WTC11 (cell line): ENCODE results near the gene GRB10. TPM values are rescaled to one million over a fixed set of nuclear protein-coding genes. Genes with fewer than 3 reads are reported as not detected.
"Not testable (repeated sequence)": the region's sequence is repeated elsewhere in the genome, so short reads cannot be mapped to it uniquely, and the experiment has no call there.

Source experiments
- ATAC-seq: fragments of 200-7000 bp; cut with Tn5 transposase; 2 replicates; pipeline ENCODE4 v1.10.0; 2021; ENCODE audit warnings: mild to moderate bottlenecking, moderate library complexity
- CTCF ChIA-PET: fragments of 300-600 bp; sonication (Branson Sonifier 250); formaldehyde crosslinking; loops from one replicate; lab custom pipeline; 2021; ENCODE audit warnings: antibody characterized with exemption; lab: Charles Lee
- POLR2A ChIA-PET: fragments of 350-600 bp; sonication (Branson Sonifier 250); formaldehyde crosslinking; loops from one replicate; lab custom pipeline; 2021; ENCODE audit warnings: antibody characterized with exemption; lab: Charles Lee
- DNase-seq: peaks from one replicate; pipeline ENCODE4 v3.0.0; 2021; ENCODE audit warnings: low spot score
- H3K27ac Mint-ChIP-seq: 2 replicates; pipeline ENCODE4 v1.8.0; 2021; ENCODE audit warnings: mixed read lengths
- H3K27me3 Mint-ChIP-seq: 2 replicates; pipeline ENCODE4 v1.8.0; 2021; ENCODE audit warnings: low read depth, mild to moderate bottlenecking, moderate library complexity, mixed read lengths
- H3K36me3 Mint-ChIP-seq: 2 replicates; pipeline ENCODE4 v1.8.0; 2021; ENCODE audit warnings: mixed read lengths
- H3K4me1 Mint-ChIP-seq: 2 replicates; pipeline ENCODE4 v1.8.0; 2022; ENCODE audit warnings: mixed read lengths
- H3K4me3 Mint-ChIP-seq: 2 replicates; pipeline ENCODE4 v1.8.0; 2021; ENCODE audit warnings: mild to moderate bottlenecking, moderate library complexity, mixed read lengths
- H3K9me3 Mint-ChIP-seq: 2 replicates; pipeline ENCODE4 v1.8.0; 2021; ENCODE audit warnings: mixed read lengths
- FOXK1 ChIP-seq: sonication (generic); formaldehyde crosslinking; IDR thresholded peaks from 2 replicates; pipeline ENCODE4 v1.8.0; 2022; ENCODE audit warnings: mild to moderate bottlenecking, moderate library complexity, missing genetic modification reagents
- HMGA2 ChIP-seq: fragments of 250-450 bp; sonication (Bioruptor Pico); IDR thresholded peaks from 2 replicates; pipeline ENCODE4 v1.4.0; 2021; ENCODE audit warnings: mild to moderate bottlenecking, moderate library complexity
- IRF2 ChIP-seq: sonication (generic); formaldehyde crosslinking; IDR thresholded peaks from 2 replicates; pipeline ENCODE4 v1.8.0; 2022; ENCODE audit warnings: low read depth, missing genetic modification reagents, borderline replicate concordance
- RORB ChIP-seq: fragments of 250-450 bp; sonication (Bioruptor Pico); IDR thresholded peaks from 2 replicates; pipeline ENCODE4 v1.9.0; 2021; ENCODE audit warnings: mild to moderate bottlenecking
- SP1 ChIP-seq: sonication (generic); formaldehyde crosslinking; conservative IDR thresholded peaks from 2 replicates; pipeline ENCODE4 v1.8.1; 2022; ENCODE audit warnings: missing genetic modification reagents
- TCF7 ChIP-seq: sonication (generic); formaldehyde crosslinking; IDR thresholded peaks from 2 replicates; pipeline ENCODE4 v1.8.0; 2022; ENCODE audit warnings: mild to moderate bottlenecking, low read depth, missing genetic modification reagents, moderate library complexity
- TEAD1 ChIP-seq: sonication (generic); formaldehyde crosslinking; IDR thresholded peaks from 2 replicates; pipeline ENCODE4 v1.8.0; 2022; ENCODE audit warnings: mild to moderate bottlenecking, missing genetic modification reagents
- ZNF317 ChIP-seq: sonication (generic); formaldehyde crosslinking; IDR thresholded peaks from 2 replicates; pipeline ENCODE4 v1.8.1; 2023; ENCODE audit warnings: low read depth, mild to moderate bottlenecking, moderate library complexity, missing genetic modification reagents, borderline replicate concordance
- ZNF671 ChIP-seq: fragments of 250-450 bp; sonication (Bioruptor Pico); IDR thresholded peaks from 2 replicates; pipeline ENCODE4 v1.8.0; 2021; ENCODE audit warnings: mild to moderate bottlenecking
- total RNA-seq: library from RNA; stranded (reverse); gene quantifications from 3 replicates; pipeline ENCODE4 v1.2.3, GENCODE V29; 2021
- TF ChIP-seq, protein P1 (sequence below): fragments of 250-450 bp; sonication (Bioruptor Pico); IDR thresholded peaks from 2 replicates; pipeline ENCODE4 v1.9.0; 2021; ENCODE audit warnings: moderate library complexity, mild to moderate bottlenecking, inconsistent platforms, borderline replicate concordance
- TF ChIP-seq, protein P2 (sequence below): sonication (generic); formaldehyde crosslinking; IDR thresholded peaks from 2 replicates; pipeline ENCODE4 v1.8.1; 2022; ENCODE audit warnings: mild to moderate bottlenecking, missing genetic modification reagents, moderate library complexity, borderline replicate concordance
- TF ChIP-seq, protein P3 (sequence below): sonication (generic); formaldehyde crosslinking; IDR thresholded peaks from 2 replicates; pipeline ENCODE4 v1.8.1; 2023; ENCODE audit warnings: mild to moderate bottlenecking, missing genetic modification reagents
- TF ChIP-seq, protein P4 (sequence below): fragments of 250-450 bp; sonication (Bioruptor Pico); IDR thresholded peaks from 2 replicates; pipeline ENCODE4 v1.8.0; 2021; ENCODE audit warnings: mild to moderate bottlenecking
- TF ChIP-seq, protein P5 (sequence below): sonication (generic); formaldehyde crosslinking; IDR thresholded peaks from 2 replicates; pipeline ENCODE4 v1.8.0; 2022; ENCODE audit warnings: mild to moderate bottlenecking, missing genetic modification reagents

The GRB10 gene
- total RNA-seq, 1 experiment from 2014 or later: 103 TPM

DNA sequence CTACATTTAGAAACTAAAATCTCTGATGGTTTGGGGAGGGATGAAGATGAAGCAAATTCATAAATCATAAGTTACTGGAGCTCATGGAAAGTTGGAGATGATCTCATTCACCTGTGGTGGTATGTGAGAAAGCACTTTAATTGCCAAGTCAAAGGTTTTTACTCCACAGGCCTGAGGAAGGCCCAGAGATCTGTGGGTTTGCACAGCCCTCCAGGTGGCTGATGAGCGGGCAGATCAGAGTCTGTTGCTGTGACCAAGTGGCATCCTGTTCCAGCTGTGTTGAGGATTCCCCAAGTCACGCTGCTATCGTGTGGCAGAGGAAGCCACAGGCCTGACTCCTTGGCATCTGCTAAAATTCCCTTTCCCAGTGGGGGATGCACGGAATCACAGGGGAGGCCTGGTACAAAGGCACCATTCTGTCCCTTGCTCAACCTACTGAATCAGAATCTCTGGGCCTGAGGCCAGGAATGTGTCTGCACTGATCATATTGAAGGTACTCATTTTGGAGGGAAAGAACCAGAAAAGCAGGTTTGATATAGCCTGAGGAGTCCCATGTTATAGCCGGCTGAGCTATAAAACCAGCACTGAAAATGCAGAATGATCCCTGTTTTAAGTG is 197.8 kb downstream of the GRB10 start (continued):
- TF ChIP-seq, protein P1, sequence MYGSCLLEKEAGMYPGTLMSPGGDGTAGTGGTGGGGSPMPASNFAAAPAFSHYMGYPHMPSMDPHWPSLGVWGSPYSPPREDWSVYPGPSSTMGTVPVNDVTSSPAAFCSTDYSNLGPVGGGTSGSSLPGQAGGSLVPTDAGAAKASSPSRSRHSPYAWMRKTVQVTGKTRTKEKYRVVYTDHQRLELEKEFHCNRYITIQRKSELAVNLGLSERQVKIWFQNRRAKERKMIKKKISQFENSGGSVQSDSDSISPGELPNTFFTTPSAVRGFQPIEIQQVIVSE (CRISPR knock-in tag): no peak
- TF ChIP-seq TCF7 (CRISPR knock-in tag): no peak
- TF ChIP-seq, protein P2, sequence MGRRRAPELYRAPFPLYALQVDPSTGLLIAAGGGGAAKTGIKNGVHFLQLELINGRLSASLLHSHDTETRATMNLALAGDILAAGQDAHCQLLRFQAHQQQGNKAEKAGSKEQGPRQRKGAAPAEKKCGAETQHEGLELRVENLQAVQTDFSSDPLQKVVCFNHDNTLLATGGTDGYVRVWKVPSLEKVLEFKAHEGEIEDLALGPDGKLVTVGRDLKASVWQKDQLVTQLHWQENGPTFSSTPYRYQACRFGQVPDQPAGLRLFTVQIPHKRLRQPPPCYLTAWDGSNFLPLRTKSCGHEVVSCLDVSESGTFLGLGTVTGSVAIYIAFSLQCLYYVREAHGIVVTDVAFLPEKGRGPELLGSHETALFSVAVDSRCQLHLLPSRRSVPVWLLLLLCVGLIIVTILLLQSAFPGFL (CRISPR knock-in tag): no peak
- no peak for TF ChIP-seq IRF2 (CRISPR knock-in tag)
- TF ChIP-seq, protein P3, sequence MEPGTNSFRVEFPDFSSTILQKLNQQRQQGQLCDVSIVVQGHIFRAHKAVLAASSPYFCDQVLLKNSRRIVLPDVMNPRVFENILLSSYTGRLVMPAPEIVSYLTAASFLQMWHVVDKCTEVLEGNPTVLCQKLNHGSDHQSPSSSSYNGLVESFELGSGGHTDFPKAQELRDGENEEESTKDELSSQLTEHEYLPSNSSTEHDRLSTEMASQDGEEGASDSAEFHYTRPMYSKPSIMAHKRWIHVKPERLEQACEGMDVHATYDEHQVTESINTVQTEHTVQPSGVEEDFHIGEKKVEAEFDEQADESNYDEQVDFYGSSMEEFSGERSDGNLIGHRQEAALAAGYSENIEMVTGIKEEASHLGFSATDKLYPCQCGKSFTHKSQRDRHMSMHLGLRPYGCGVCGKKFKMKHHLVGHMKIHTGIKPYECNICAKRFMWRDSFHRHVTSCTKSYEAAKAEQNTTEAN (CRISPR knock-in tag): no peak
- no peak for TF ChIP-seq HMGA2 (CRISPR knock-in tag)
- TF ChIP-seq ZNF671: no peak
- TF ChIP-seq ZNF317 (CRISPR knock-in tag): no peak
- no peak for TF ChIP-seq RORB

DNA sequence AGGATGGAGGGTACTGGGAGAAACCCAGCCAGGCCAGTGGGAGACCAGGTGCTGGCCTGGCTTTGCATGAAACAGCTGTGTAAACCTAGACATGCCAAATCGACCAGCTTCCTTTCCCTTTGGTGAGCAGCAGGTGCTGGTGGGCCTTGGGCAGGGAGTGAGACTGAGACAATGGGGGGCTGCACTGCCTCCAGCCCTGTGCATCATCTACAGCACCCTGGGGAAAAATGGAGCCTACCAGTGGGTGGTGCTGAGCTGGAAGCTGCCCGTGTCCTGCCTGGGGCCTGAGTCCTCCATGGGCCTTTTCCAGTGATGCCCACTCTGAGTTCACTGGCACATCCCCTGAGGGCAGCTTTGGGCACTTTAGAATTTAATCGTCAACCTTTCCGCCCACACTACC is 198.3 kb downstream of the GRB10 start:
- Mint-ChIP-seq H3K4me3 (no peak overlapping the region), H3K9me3 (peaks cover 54% of the 10 kb centered on the region), H3K4me1 (no peaks in the 10 kb centered on the region; the same call in 1 of the 2 replicates), H3K36me3 (peaks cover 34% of the 10 kb centered on the region), H3K27ac (no peak overlapping the region), H3K27me3 (peaks cover 8% of the 10 kb centered on the region)
- ChIA-PET POLR2A (no interaction called here), CTCF (no interaction called here)
- DNase-seq (no peak), ATAC-seq (no peak)
- TF ChIP-seq TEAD1 (CRISPR knock-in tag) (no peak), ZNF671 (no peak)

DNA sequence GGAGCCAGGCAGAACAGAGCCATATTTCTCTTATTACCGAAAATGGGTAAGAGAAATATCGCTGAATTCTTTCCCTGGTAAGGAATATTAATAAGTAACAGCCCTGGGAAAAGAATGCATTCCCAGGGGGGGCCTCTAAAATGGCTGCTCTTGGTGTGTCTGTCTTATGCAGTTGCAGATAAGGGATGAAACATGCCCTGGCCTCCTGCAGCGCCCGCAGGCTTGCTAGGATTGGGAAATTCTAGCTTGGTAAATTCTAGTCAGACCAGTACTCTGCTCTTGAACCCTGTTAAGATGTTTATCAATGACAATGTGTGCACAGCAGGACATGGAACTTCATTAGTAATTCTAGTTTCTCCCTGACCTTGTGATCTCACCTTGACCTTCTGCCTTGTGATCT is 199.4 kb downstream of the GRB10 start:
- Mint-ChIP-seq H3K36me3 (peaks cover 34% of the 10 kb centered on the region), H3K27me3 (peaks cover 12% of the 10 kb centered on the region), H3K9me3 (peaks cover 58% of the 10 kb centered on the region)
- DNase-seq, H3K4me3 Mint-ChIP-seq, CTCF ChIA-PET, H3K27ac Mint-ChIP-seq, ATAC-seq, POLR2A ChIA-PET, H3K4me1 Mint-ChIP-seq: not testable (repeated sequence)

DNA sequence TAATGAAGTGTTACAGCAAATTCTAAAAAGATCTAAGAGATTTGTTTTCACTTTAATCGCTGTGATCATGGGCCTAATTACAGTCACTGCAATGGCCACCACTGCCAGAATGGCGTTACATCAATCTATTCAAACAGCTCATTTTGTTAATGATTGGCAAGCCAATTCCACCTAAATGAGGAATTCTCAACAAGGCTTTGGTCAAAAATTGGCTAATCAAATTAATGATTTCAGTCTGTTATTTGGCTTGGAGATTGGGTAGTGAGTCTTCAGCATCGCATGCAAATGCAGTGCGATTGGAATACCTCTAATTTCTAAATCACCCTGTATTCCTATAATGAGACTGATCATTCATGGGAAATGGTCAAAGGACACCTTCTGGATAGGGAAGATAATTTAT is 200.4 kb downstream of the GRB10 start:
- Mint-ChIP-seq H3K36me3 (peaks cover 43% of the 10 kb centered on the region), H3K9me3 (peaks cover 67% of the 10 kb centered on the region), H3K27me3 (peaks cover 12% of the 10 kb centered on the region)
- ATAC-seq, H3K27ac Mint-ChIP-seq, H3K4me3 Mint-ChIP-seq, POLR2A ChIA-PET, CTCF ChIA-PET, H3K4me1 Mint-ChIP-seq, DNase-seq: not testable (repeated sequence)

DNA sequence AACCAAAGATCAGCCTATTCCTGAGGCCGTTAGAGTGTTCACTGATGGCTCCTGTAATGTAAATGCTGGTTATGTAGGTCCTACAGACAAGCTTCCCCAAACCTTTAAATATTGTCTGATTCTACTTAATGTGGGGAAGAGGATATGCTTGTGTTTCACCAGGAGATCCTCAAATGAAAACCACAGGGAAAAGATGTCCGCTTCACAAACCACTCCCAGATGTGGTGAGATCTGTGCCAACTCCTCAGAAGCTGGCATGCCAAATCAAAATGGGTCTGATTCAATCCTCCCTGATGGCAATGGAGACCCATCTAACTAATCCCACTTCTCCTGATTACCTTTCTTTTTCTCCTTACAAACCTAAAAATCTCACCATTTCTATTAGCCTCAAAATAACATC is 202.0 kb downstream of the GRB10 start:
- peaks cover 70% of the 10 kb centered on the region for H3K9me3 Mint-ChIP-seq
- CTCF ChIA-PET, POLR2A ChIA-PET, H3K27ac Mint-ChIP-seq, H3K4me3 Mint-ChIP-seq, ATAC-seq, DNase-seq: not testable (repeated sequence)
- H3K4me1 Mint-ChIP-seq: peaks cover 10% of the 10 kb centered on the region
- peaks cover 11% of the 10 kb centered on the region for H3K27me3 Mint-ChIP-seq
- peaks cover 51% of the 10 kb centered on the region for H3K36me3 Mint-ChIP-seq

DNA sequence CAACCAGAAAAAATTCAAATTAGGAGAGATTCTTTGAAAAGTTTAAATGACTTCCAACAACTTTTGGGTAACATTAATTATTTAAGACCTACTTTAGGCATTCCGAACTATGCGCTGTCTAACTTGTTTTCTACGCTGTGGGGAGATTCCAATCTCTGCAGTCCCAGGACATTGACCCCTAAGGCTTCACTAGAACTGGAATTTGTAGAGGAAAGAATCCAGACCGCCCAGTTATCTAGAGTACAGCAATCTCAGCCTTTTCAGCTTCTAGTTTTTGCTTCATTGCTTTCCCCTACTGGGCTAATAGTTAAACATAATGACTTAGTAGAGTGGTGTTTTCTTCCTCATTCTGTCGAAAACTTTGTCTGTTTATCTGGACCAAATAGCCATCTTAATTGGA is 202.6 kb downstream of the GRB10 start:
- POLR2A ChIA-PET: no interaction called here
- H3K4me1 Mint-ChIP-seq: peaks cover 10% of the 10 kb centered on the region
- CTCF ChIA-PET: no interaction called here
- H3K9me3 Mint-ChIP-seq: peaks cover 70% of the 10 kb centered on the region
- H3K27ac Mint-ChIP-seq: no peak overlapping the region
- DNase-seq (no peak), ATAC-seq (no peak)
- no peak overlapping the region for H3K4me3 Mint-ChIP-seq
- peaks cover 54% of the 10 kb centered on the region for H3K36me3 Mint-ChIP-seq
- peaks cover 11% of the 10 kb centered on the region for H3K27me3 Mint-ChIP-seq
- TF ChIP-seq, protein P4, sequence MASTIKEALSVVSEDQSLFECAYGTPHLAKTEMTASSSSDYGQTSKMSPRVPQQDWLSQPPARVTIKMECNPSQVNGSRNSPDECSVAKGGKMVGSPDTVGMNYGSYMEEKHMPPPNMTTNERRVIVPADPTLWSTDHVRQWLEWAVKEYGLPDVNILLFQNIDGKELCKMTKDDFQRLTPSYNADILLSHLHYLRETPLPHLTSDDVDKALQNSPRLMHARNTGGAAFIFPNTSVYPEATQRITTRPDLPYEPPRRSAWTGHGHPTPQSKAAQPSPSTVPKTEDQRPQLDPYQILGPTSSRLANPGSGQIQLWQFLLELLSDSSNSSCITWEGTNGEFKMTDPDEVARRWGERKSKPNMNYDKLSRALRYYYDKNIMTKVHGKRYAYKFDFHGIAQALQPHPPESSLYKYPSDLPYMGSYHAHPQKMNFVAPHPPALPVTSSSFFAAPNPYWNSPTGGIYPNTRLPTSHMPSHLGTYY (CRISPR knock-in tag): no peak
- no peak for TF ChIP-seq FOXK1 (CRISPR knock-in tag)
- TF ChIP-seq, protein P5, sequence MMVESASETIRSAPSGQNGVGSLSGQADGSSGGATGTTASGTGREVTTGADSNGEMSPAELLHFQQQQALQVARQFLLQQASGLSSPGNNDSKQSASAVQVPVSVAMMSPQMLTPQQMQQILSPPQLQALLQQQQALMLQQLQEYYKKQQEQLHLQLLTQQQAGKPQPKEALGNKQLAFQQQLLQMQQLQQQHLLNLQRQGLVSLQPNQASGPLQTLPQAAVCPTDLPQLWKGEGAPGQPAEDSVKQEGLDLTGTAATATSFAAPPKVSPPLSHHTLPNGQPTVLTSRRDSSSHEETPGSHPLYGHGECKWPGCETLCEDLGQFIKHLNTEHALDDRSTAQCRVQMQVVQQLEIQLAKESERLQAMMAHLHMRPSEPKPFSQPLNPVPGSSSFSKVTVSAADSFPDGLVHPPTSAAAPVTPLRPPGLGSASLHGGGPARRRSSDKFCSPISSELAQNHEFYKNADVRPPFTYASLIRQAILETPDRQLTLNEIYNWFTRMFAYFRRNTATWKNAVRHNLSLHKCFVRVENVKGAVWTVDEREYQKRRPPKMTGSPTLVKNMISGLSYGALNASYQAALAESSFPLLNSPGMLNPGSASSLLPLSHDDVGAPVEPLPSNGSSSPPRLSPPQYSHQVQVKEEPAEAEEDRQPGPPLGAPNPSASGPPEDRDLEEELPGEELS (CRISPR knock-in tag): no peak
- TF ChIP-seq SP1: no peak
- TF ChIP-seq TCF7 (CRISPR knock-in tag): no peak
